ENCODE measurements around the gene FHIT.

The FHIT gene

GRCh38 chr3:59750391-59750790 is 1500.9 kb downstream of the FHIT start:
- Mint-ChIP-seq H3K4me3 (no peak overlapping the region), H3K9me3 (no peaks in the 10 kb centered on the region), H3K27ac (no peak overlapping the region), H3K36me3 (ENCODE audit: low read depth) (no peaks in the 10 kb centered on the region), H3K27me3 (peaks cover 3% of the 10 kb centered on the region), H3K4me1 (ENCODE audit: low read depth) (peaks cover 27% of the 10 kb centered on the region)
- intact Hi-C loops (cut with micrococcal nuclease) = no loop called here

GRCh38 chr3:59749291-59749690 is 1502.0 kb downstream of the FHIT start:
- Mint-ChIP-seq H3K4me3 (no peak overlapping the region), H3K27me3 (peaks cover 3% of the 10 kb centered on the region), H3K36me3 (ENCODE audit: low read depth) (no peaks in the 10 kb centered on the region), H3K9me3 (no peaks in the 10 kb centered on the region), H3K4me1 (ENCODE audit: low read depth) (peaks cover 23% of the 10 kb centered on the region), H3K27ac (no peak overlapping the region)
- intact Hi-C loops (cut with micrococcal nuclease) = no loop called here

- no peaks in the 10 kb centered on the region for H3K9me3 Mint-ChIP-seq
- intact Hi-C loops (cut with micrococcal nuclease) = no loop called here
These were observed 1504.7 kb downstream of the FHIT start for GRCh38 chr3:59746585-59746984.

GRCh38 chr3:59737241-59737640 is 1514.0 kb downstream of the FHIT start:
- Mint-ChIP-seq H3K4me3 (no peak overlapping the region), H3K36me3 (ENCODE audit: low read depth) (no peaks in the 10 kb centered on the region), H3K4me1 (ENCODE audit: low read depth) (peaks cover 8% of the 10 kb centered on the region), H3K27ac (no peak overlapping the region), H3K27me3 (peaks cover 30% of the 10 kb centered on the region), H3K9me3 (no peaks in the 10 kb centered on the region)
- intact Hi-C loops (cut with micrococcal nuclease) = no loop called here

More at GRCh38 chr3:59746585-59746984, 1504.7 kb downstream of the FHIT start:
- peaks cover 23% of the 10 kb centered on the region for H3K4me1 Mint-ChIP-seq (ENCODE audit: low read depth)
- no peak overlapping the region for H3K27ac Mint-ChIP-seq
- no peaks in the 10 kb centered on the region for H3K36me3 Mint-ChIP-seq (ENCODE audit: low read depth)
- H3K27me3 Mint-ChIP-seq = peaks cover 4% of the 10 kb centered on the region
- no peak overlapping the region for H3K4me3 Mint-ChIP-seq

- H3K27me3 Mint-ChIP-seq = peaks cover 35% of the 10 kb centered on the region
- H3K27ac Mint-ChIP-seq = no peak overlapping the region
- no peaks in the 10 kb centered on the region for H3K9me3 Mint-ChIP-seq
- H3K4me3 Mint-ChIP-seq = no peak overlapping the region
- no peaks in the 10 kb centered on the region for H3K36me3 Mint-ChIP-seq (ENCODE audit: low read depth)
- intact Hi-C loops (cut with micrococcal nuclease) = no loop called here
- H3K4me1 Mint-ChIP-seq (ENCODE audit: low read depth) = peaks cover 18% of the 10 kb centered on the region
These were observed 1517.2 kb downstream of the FHIT start for GRCh38 chr3:59734061-59734460.

- Mint-ChIP-seq H3K4me3 (no peak overlapping the region), H3K27ac (no peak overlapping the region), H3K4me1 (ENCODE audit: low read depth) (peaks cover 18% of the 10 kb centered on the region), H3K9me3 (no peaks in the 10 kb centered on the region), H3K36me3 (ENCODE audit: low read depth) (no peaks in the 10 kb centered on the region), H3K27me3 (peaks cover 37% of the 10 kb centered on the region)
- intact Hi-C loops (cut with micrococcal nuclease) = no loop called here
These were observed 1518.0 kb downstream of the FHIT start for GRCh38 chr3:59733041-59733809.

GRCh38 chr3:59731943-59732342 is 1519.3 kb downstream of the FHIT start:
- Mint-ChIP-seq H3K27ac (no peak overlapping the region), H3K4me3 (no peak overlapping the region), H3K4me1 (ENCODE audit: low read depth) (peaks cover 18% of the 10 kb centered on the region), H3K36me3 (ENCODE audit: low read depth) (no peaks in the 10 kb centered on the region), H3K9me3 (no peaks in the 10 kb centered on the region), H3K27me3 (peaks cover 39% of the 10 kb centered on the region)
- intact Hi-C loops (cut with micrococcal nuclease) = no loop called here

GRCh38 chr3:59730591-59730990 is 1520.7 kb downstream of the FHIT start:
- Mint-ChIP-seq H3K27me3 (peaks cover 42% of the 10 kb centered on the region), H3K27ac (no peak overlapping the region), H3K9me3 (no peaks in the 10 kb centered on the region), H3K4me1 (ENCODE audit: low read depth) (peaks cover 18% of the 10 kb centered on the region), H3K36me3 (ENCODE audit: low read depth) (no peaks in the 10 kb centered on the region), H3K4me3 (no peak overlapping the region)
- intact Hi-C loops (cut with micrococcal nuclease) = no loop called here

GRCh38 chr3:59728587-59728908 is 1522.7 kb downstream of the FHIT start:
- peaks cover 39% of the 10 kb centered on the region for H3K27me3 Mint-ChIP-seq
- H3K36me3 Mint-ChIP-seq (ENCODE audit: low read depth) = no peaks in the 10 kb centered on the region
- peaks cover 7% of the 10 kb centered on the region for H3K9me3 Mint-ChIP-seq
- H3K4me1 Mint-ChIP-seq (ENCODE audit: low read depth) = peaks cover 13% of the 10 kb centered on the region
- intact Hi-C loops (cut with micrococcal nuclease) = no loop called here
- no peak overlapping the region for H3K27ac Mint-ChIP-seq
- no peak overlapping the region for H3K4me3 Mint-ChIP-seq

- no peaks in the 10 kb centered on the region for H3K36me3 Mint-ChIP-seq (ENCODE audit: low read depth)
These were observed 1523.2 kb downstream of the FHIT start for GRCh38 chr3:59727902-59728586.

GRCh38 chr3:59726279-59726678 is 1525.0 kb downstream of the FHIT start:
- Mint-ChIP-seq H3K9me3 (peaks cover 7% of the 10 kb centered on the region), H3K27ac (no peak overlapping the region), H3K27me3 (peaks cover 35% of the 10 kb centered on the region), H3K4me1 (ENCODE audit: low read depth) (peaks cover 1% of the 10 kb centered on the region), H3K36me3 (ENCODE audit: low read depth) (no peaks in the 10 kb centered on the region), H3K4me3 (no peak overlapping the region)
- intact Hi-C loops (cut with micrococcal nuclease) = no loop called here

More at GRCh38 chr3:59727902-59728586, 1523.2 kb downstream of the FHIT start:
- Mint-ChIP-seq H3K9me3 (peaks cover 7% of the 10 kb centered on the region), H3K27me3 (peaks cover 35% of the 10 kb centered on the region), H3K4me3 (no peak overlapping the region), H3K27ac (no peak overlapping the region), H3K4me1 (ENCODE audit: low read depth) (peaks cover 10% of the 10 kb centered on the region)
- intact Hi-C loops (cut with micrococcal nuclease) = no loop called here

- H3K27ac Mint-ChIP-seq = no peak overlapping the region
- no peaks in the 10 kb centered on the region for H3K36me3 Mint-ChIP-seq (ENCODE audit: low read depth)
- H3K27me3 Mint-ChIP-seq = peaks cover 9% of the 10 kb centered on the region
- H3K9me3 Mint-ChIP-seq = peaks cover 10% of the 10 kb centered on the region
- H3K4me1 Mint-ChIP-seq (ENCODE audit: low read depth) = no peaks in the 10 kb centered on the region
- intact Hi-C loops (cut with micrococcal nuclease) = no loop called here
- H3K4me3 Mint-ChIP-seq = no peak overlapping the region
These were observed 1533.5 kb downstream of the FHIT start for GRCh38 chr3:59717679-59718205.

GRCh38 chr3:59714066-59714465 is 1537.2 kb downstream of the FHIT start:
- intact Hi-C loops (cut with micrococcal nuclease) = no loop called here
- Mint-ChIP-seq H3K4me1 (ENCODE audit: low read depth) (peaks cover 5% of the 10 kb centered on the region), H3K27ac (no peak overlapping the region)

GRCh38 chr3:59710554-59710953 is 1540.7 kb downstream of the FHIT start:
- Mint-ChIP-seq H3K4me3 (no peak overlapping the region), H3K27me3 (peaks cover 2% of the 10 kb centered on the region), H3K36me3 (ENCODE audit: low read depth) (no peaks in the 10 kb centered on the region), H3K4me1 (ENCODE audit: low read depth) (peaks cover 5% of the 10 kb centered on the region), H3K9me3 (peaks cover 10% of the 10 kb centered on the region), H3K27ac (no peak overlapping the region)
- intact Hi-C loops (cut with micrococcal nuclease) = no loop called here

More at GRCh38 chr3:59714066-59714465, 1537.2 kb downstream of the FHIT start:
- peaks cover 10% of the 10 kb centered on the region for H3K9me3 Mint-ChIP-seq
- H3K4me3 Mint-ChIP-seq = no peak overlapping the region
- no peaks in the 10 kb centered on the region for H3K36me3 Mint-ChIP-seq (ENCODE audit: low read depth)
- peaks cover 3% of the 10 kb centered on the region for H3K27me3 Mint-ChIP-seq

All from dendritic cell treated with granulocyte-macrophage colony-stimulating factor and Interleukin-4, amounts not matched to agents 40 ng/mL and 50 ng/mL, for 4 days (primary cell).